Natural killer cell (primary cell): Measurements from ENCODE around the gene CHD5. TPM values are rescaled to one million over a fixed set of nuclear protein-coding genes. Genes with fewer than 3 reads are reported as not detected.

Experiments
- ATAC-seq, 3 donors: fragments of 150-1000 bp in 2 of 3; fragments of 200-7000 bp in 1 of 3; cut with Tn5 transposase; 1 replicate in 1 of 3; 2 replicates in 2 of 3; pipeline ENCODE4 v1.10.0; 2021; ENCODE audit warnings: mild to moderate bottlenecking in 2 of 3, moderate library complexity in 2 of 3
- DNase-seq, 2 donors: peaks; one replicate each; pipeline versions ENCODE4 v3.0.0 to v3.0.0-alpha.2; 2013 to 2021; ENCODE audit warnings: mixed read lengths in 1 of 2
- H3K27ac ChIP-seq: one replicate; pipeline ENCODE4 v1.5.1; 2013; ENCODE audit warnings: mild to moderate bottlenecking, low read length
- H3K27me3 ChIP-seq: one replicate; pipeline ENCODE4 v1.6.1; 2013; ENCODE audit warnings: low read length; ENCODE audit not compliant: control insufficient read depth, insufficient read depth
- H3K36me3 ChIP-seq: one replicate; pipeline ENCODE4 v1.6.1; 2013; ENCODE audit warnings: low read length; ENCODE audit not compliant: control insufficient read depth, insufficient read depth
- H3K4me1 ChIP-seq: one replicate; pipeline ENCODE4 v1.6.1; 2013; ENCODE audit warnings: low read length; ENCODE audit not compliant: control insufficient read depth, insufficient read depth
- H3K4me3 ChIP-seq: one replicate; pipeline ENCODE4 v1.5.1; 2013; ENCODE audit warnings: low read length
- H3K9me3 ChIP-seq: one replicate; pipeline ENCODE4 v1.6.1; 2013; ENCODE audit warnings: low read length; ENCODE audit not compliant: control insufficient read depth, insufficient read depth
- H3K27ac Mint-ChIP-seq, 2 donors: one replicate each; pipeline ENCODE4 v1.8.0; 2022; ENCODE audit warnings: mild to moderate bottlenecking in 2 of 2, mixed read lengths in 2 of 2, moderate library complexity in 1 of 2
- H3K27me3 Mint-ChIP-seq, 2 donors: one replicate each; pipeline ENCODE4 v1.8.0; 2022; ENCODE audit warnings: low read depth in 2 of 2, mixed read lengths in 2 of 2
- H3K36me3 Mint-ChIP-seq: one replicate; pipeline ENCODE4 v1.8.0; 2022; ENCODE audit warnings: mixed read lengths
- H3K4me1 Mint-ChIP-seq, 2 donors: one replicate each; pipeline ENCODE4 v1.8.0; 2022; ENCODE audit warnings: mixed read lengths in 2 of 2
- H3K4me3 Mint-ChIP-seq: one replicate; pipeline ENCODE4 v1.8.0; 2022; ENCODE audit warnings: mild to moderate bottlenecking, moderate library complexity, mixed read lengths
- H3K9me3 Mint-ChIP-seq, 2 donors: one replicate each; pipeline ENCODE4 v1.8.0; 2022; ENCODE audit warnings: mixed read lengths in 2 of 2
- WGBS: methylation state at CpG from one replicate; pipeline ENCODE4 v1.1.7; 2013; ENCODE audit warnings: missing lambda C conversion rate; ENCODE audit not compliant: insufficient coverage; 5-methylcytosine and 5-hydroxymethylcytosine counted together
- intact Hi-C: fragments of 100-400 bp; cut with micrococcal nuclease; formaldehyde crosslinking; loops from one replicate; pipeline ENCODE4 v1.14.2; 2022
- total RNA-seq, 4 donors: library from RNA; stranded (reverse); fragments of 120-200 nt in 1 of 4; gene quantifications; one replicate each; pipeline versions ENCODE4 v1.2.3 to v1.2.4, GENCODE V29; 2013 to 2022
- TF ChIP-seq, protein P1 (sequence below): fragments of 200-600 bp; IDR thresholded peaks from one replicate; pipeline ENCODE4 v1.8.0; 2022; ENCODE audit warnings: antibody characterized with exemption

CHD5 gene
- total RNA-seq, 3 donors from 2014 or later (not counting 1 experiment from before 2014, with no cell fraction given), result 0.34 to 1.2 (median 0.73) TPM

DNA sequence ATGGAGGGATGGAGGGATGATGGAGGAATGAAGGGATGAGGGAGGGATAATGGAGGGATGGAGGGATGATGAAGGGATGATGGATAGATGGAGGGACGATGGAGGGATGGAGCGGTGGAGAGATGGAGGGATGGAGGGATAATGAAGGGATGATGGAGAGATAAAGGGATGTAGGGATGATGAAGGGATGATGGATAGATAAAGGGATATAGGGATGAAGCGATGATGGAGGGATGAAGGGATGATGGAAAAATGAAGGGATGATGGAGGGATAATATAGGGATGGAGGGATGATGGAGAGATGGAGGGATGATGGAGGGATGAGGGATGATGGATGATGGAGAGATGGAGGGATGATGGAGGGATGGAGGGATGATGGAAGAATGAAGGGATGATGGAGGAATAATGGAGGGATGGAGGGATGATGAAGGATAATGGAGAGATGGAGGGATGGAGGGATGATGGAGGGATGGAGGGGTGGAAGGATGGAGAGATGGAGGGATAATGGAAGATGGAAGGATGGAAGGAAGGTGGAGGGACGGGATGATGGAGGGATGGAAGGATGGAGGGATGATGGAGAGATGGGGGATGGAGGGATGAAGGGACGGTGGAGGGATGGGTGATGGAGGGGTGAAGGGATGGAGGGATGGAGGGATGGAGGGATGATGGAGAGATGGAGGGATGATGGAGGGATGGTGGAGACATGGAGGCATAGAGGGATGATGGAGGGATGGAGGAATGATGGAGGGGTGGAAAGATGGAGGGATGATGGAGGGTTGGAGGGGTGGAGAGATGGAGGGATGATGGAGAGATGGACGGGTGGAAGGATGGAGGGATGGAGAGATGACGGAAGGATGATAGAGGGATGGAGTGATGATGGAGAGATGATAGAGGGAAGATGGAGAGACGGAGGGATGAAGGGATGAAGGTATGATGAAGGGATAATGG is 72.4 kb downstream of the CHD5 start:
- Histone ChIP-seq H3K27ac (no peak overlapping the region), H3K9me3 (no peaks in the 10 kb centered on the region), H3K36me3 (no peaks in the 10 kb centered on the region), H3K4me1 (no peaks in the 10 kb centered on the region), H3K27me3 (no peaks in the 10 kb centered on the region), H3K4me3 (no peak overlapping the region)
- Mint-ChIP-seq H3K4me1 (peaks cover 0 to 7% of the 10 kb centered on the region in 2 donors), H3K36me3 (no peaks in the 10 kb centered on the region), H3K9me3 (no peaks in the 10 kb centered on the region), H3K27ac (no peak overlapping the region), H3K4me3 (no peak overlapping the region), H3K27me3 (peaks cover 0 to 11% of the 10 kb centered on the region in 2 donors)
- TF ChIP-seq, protein P1, sequence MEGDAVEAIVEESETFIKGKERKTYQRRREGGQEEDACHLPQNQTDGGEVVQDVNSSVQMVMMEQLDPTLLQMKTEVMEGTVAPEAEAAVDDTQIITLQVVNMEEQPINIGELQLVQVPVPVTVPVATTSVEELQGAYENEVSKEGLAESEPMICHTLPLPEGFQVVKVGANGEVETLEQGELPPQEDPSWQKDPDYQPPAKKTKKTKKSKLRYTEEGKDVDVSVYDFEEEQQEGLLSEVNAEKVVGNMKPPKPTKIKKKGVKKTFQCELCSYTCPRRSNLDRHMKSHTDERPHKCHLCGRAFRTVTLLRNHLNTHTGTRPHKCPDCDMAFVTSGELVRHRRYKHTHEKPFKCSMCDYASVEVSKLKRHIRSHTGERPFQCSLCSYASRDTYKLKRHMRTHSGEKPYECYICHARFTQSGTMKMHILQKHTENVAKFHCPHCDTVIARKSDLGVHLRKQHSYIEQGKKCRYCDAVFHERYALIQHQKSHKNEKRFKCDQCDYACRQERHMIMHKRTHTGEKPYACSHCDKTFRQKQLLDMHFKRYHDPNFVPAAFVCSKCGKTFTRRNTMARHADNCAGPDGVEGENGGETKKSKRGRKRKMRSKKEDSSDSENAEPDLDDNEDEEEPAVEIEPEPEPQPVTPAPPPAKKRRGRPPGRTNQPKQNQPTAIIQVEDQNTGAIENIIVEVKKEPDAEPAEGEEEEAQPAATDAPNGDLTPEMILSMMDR, result no peak
- intact Hi-C loops, result loop anchor here (5.0 to 10.0 kb wide), 2 partner anchors 135 to 237 kb away; partner anchors contain the start of gene HES3
- ATAC-seq, result no peak
- DNase-seq, result no peak
- 88% methylated on average over 7 of the region's 8 CpGs for WGBS

DNA sequence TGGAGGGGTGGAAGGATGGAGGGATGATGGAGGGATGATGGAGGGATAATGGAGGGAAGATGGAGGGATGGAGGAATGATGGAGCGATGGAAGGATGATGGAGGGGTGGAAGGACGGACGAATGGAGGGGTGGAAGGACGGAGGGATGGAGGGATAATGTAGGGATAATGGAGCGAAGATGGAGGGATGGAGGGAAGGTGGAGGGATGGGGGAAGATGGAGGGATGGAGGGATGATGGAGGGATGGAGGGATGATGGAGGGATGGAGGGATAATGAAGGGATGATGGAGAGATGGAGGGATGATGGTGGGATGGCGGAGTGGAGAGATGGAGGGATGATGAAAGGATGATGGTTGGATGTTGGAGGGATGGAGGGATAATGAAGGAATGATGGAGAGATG is 73.1 kb downstream of the CHD5 start:
- Mint-ChIP-seq H3K27me3 (peaks cover 0 to 11% of the 10 kb centered on the region in 2 donors), H3K36me3 (no peaks in the 10 kb centered on the region), H3K4me3 (no peak overlapping the region), H3K9me3 (no peaks in the 10 kb centered on the region), H3K27ac (no peak overlapping the region), H3K4me1 (peaks cover 0 to 7% of the 10 kb centered on the region in 2 donors)
- intact Hi-C loops, result loop anchor here (5.0 to 10.0 kb wide), 2 partner anchors 135 to 238 kb away; partner anchors contain the start of gene HES3
- ATAC-seq (no peak), DNase-seq (no peak)
- H3K36me3 ChIP-seq, result no peaks in the 10 kb centered on the region
- no peaks in the 10 kb centered on the region for H3K4me1 ChIP-seq
- TF ChIP-seq, protein P1, result no peak
- WGBS, result 97% methylated on average over 5 of the region's 6 CpGs
- H3K27me3 ChIP-seq, result no peaks in the 10 kb centered on the region
- H3K27ac ChIP-seq, result no peak overlapping the region
- no peak overlapping the region for H3K4me3 ChIP-seq
- H3K9me3 ChIP-seq, result no peaks in the 10 kb centered on the region

DNA sequence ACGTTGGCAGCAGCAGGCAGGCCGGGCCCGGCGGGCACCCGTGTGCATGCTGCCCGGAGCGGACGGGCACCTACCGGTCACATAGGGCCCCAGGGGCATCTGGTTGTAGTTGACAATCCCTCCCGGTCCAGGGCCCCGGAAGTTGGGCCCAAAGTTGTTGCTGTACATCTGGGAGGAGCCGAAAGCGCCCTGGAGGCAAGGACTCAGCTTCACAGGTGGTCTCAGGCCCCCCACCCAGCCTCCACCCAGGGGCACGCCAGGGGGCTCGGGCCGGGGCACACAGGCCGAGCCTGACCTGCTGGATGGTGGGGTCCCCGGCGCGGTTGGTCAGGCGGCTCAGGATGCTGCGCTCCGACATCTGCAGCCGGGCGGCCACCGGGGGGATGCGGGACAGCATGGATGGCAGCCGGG is 73.8 kb downstream of the CHD5 start:
- Mint-ChIP-seq H3K27me3 (peaks cover 0 to 11% of the 10 kb centered on the region in 2 donors), H3K9me3 (no peaks in the 10 kb centered on the region), H3K4me3 (no peak overlapping the region), H3K4me1 (peaks cover 0 to 7% of the 10 kb centered on the region in 2 donors), H3K27ac (no peak overlapping the region), H3K36me3 (no peaks in the 10 kb centered on the region)
- H3K4me1 ChIP-seq, result no peaks in the 10 kb centered on the region
- intact Hi-C loops, result loop anchor here (5.0 to 10.0 kb wide), 2 partner anchors 136 to 238 kb away; partner anchors contain the start of gene HES3
- no peak for ATAC-seq
- H3K9me3 ChIP-seq, result no peaks in the 10 kb centered on the region
- 93% methylated on average over 28 of the region's 28 CpGs for WGBS
- no peak for DNase-seq
- no peaks in the 10 kb centered on the region for H3K27me3 ChIP-seq
- TF ChIP-seq, protein P1, result no peak
- no peaks in the 10 kb centered on the region for H3K36me3 ChIP-seq
- no peak overlapping the region for H3K27ac ChIP-seq
- no peak overlapping the region for H3K4me3 ChIP-seq
